HepG2 (cell line): ENCODE data around the gene TRIAP1. TPM values are rescaled to one million over a fixed set of nuclear protein-coding genes. Genes with fewer than 3 reads are reported as not detected.

ENCODE experiments used
- ARHGAP35 ChIP-seq: sonication (generic); formaldehyde crosslinking; IDR thresholded peaks from 2 replicates; pipeline ENCODE4 v1.9.0; 2022; ENCODE audit warnings: mild to moderate bottlenecking, inconsistent platforms, moderate library complexity, missing genetic modification reagents, borderline replicate concordance
- CBFB ChIP-seq: sonication (generic); formaldehyde crosslinking; IDR thresholded peaks from 2 replicates; pipeline ENCODE4 v1.4.0; 2020; ENCODE audit warnings: missing genetic modification reagents
- FOXP1 ChIP-seq, 2 experiments: fragments of 450-650 bp in 1 of 2; IDR thresholded peaks; 2 replicates each; pipeline ENCODE4 v1.6.1; 2017 to 2018; ENCODE audit warnings: antibody characterized with exemption in 1 of 2
- HES4 ChIP-seq: sonication (generic); formaldehyde crosslinking; IDR thresholded peaks from 2 replicates; pipeline ENCODE4 v1.9.0; 2021; ENCODE audit warnings: mild to moderate bottlenecking, missing genetic modification reagents, borderline replicate concordance
- KLF12 ChIP-seq: sonication (generic); formaldehyde crosslinking; IDR thresholded peaks from 2 replicates; pipeline ENCODE4 v1.4.0; 2020; ENCODE audit warnings: missing genetic modification reagents, borderline replicate concordance
- MTF2 ChIP-seq: sonication (generic); formaldehyde crosslinking; IDR thresholded peaks from 2 replicates; pipeline ENCODE4 v1.5.0; 2020; ENCODE audit warnings: missing genetic modification reagents, borderline replicate concordance
- NKX3-1 ChIP-seq: sonication (generic); formaldehyde crosslinking; IDR thresholded peaks from 2 replicates; pipeline ENCODE4 v1.5.0; 2020; ENCODE audit warnings: missing genetic modification reagents
- NR2F2 ChIP-seq: IDR thresholded peaks from 2 replicates; pipeline ENCODE4 v1.6.1; 2012; ENCODE audit warnings: low read depth, inconsistent platforms, borderline replicate concordance
- SIX1 ChIP-seq: sonication (generic); formaldehyde crosslinking; IDR thresholded peaks from 2 replicates; pipeline ENCODE4 v1.4.0; 2020; ENCODE audit warnings: missing genetic modification reagents, borderline replicate concordance
- TAF1 ChIP-seq: sonication (generic); formaldehyde crosslinking; IDR thresholded peaks from 2 replicates; pipeline ENCODE4 v1.4.0; 2020; ENCODE audit warnings: missing genetic modification reagents
- ZBTB42 ChIP-seq: sonication (generic); formaldehyde crosslinking; IDR thresholded peaks from 2 replicates; pipeline ENCODE4 v1.5.0; 2020; ENCODE audit warnings: mild to moderate bottlenecking, missing genetic modification reagents
- ZBTB43 ChIP-seq: sonication (generic); formaldehyde crosslinking; conservative IDR thresholded peaks from 2 replicates; pipeline ENCODE4 v1.4.0; 2020; ENCODE audit warnings: missing genetic modification reagents
- ZC3H13 ChIP-seq: sonication (generic); formaldehyde crosslinking; IDR thresholded peaks from 2 replicates; pipeline ENCODE4 v1.8.1; 2023; ENCODE audit warnings: mild to moderate bottlenecking, missing genetic modification reagents, moderate library complexity
- ZHX2 ChIP-seq, 2 experiments: sonication (generic) in 1 of 2; formaldehyde crosslinking in 1 of 2; IDR thresholded peaks; 2 replicates each; pipeline versions ENCODE4 v1.6.1 to v1.9.0; 2014 to 2022; ENCODE audit warnings: antibody characterized with exemption in 1 of 2, borderline replicate concordance in 1 of 2, inconsistent platforms in 1 of 2, low read depth in 1 of 2, missing genetic modification reagents in 1 of 2
- ZNF512B ChIP-seq: sonication (generic); formaldehyde crosslinking; IDR thresholded peaks from 2 replicates; pipeline ENCODE4 v1.5.1; 2020; ENCODE audit warnings: missing genetic modification reagents, mild to moderate bottlenecking, borderline replicate concordance
- ZNF576 ChIP-seq: sonication (generic); formaldehyde crosslinking; IDR thresholded peaks from 2 replicates; pipeline ENCODE4 v1.4.0; 2020; ENCODE audit warnings: mild to moderate bottlenecking, missing genetic modification reagents
- ZNF850 ChIP-seq: sonication (generic); formaldehyde crosslinking; conservative IDR thresholded peaks from 2 replicates; pipeline ENCODE4 v1.9.0; 2021; ENCODE audit warnings: mild to moderate bottlenecking, missing genetic modification reagents
- ZSCAN21 ChIP-seq: sonication (generic); formaldehyde crosslinking; IDR thresholded peaks from 2 replicates; pipeline ENCODE4 v1.8.0; 2022; ENCODE audit warnings: mild to moderate bottlenecking, missing genetic modification reagents, moderate library complexity, borderline replicate concordance
- polyA plus RNA-seq, 8 experiments: library from polyadenylated mRNA; depleted of rRNA in 3 of 8; stranded (reverse) in 7 of 8; unstranded in 1 of 8; fragments of >200 nt; fragmentation: Illumina TruSeq in 4 of 8; extraction: Trizol in 4 of 8; gene quantifications; 2 replicates each; pipeline versions ENCODE4 v1.2.1 to v1.2.3, GENCODE V29; 2011 to 2016; ENCODE audit warnings: low read depth in 4 of 8, missing spikeins in 1 of 8, mixed read lengths in 1 of 8; ENCODE audit not compliant: insufficient read depth in 1 of 8
- total RNA-seq, 5 experiments: library from RNA; depleted of rRNA; stranded (reverse); fragments of >200 nt; fragmentation: Illumina TruSeq; extraction: Trizol; gene quantifications; 2 replicates each; pipeline ENCODE4 v1.2.3, GENCODE V29; 2016; ENCODE audit warnings: low read depth in 1 of 5

The TRIAP1 gene
- total and polyA plus RNA-seq, 2 of the 13 experiments (the other 11 are each of a cell fraction or from before 2014, with no cell fraction given) = 55.0 to 117 TPM

GRCh38 chr12:120469450-120470149 is 23.4 kb upstream of the TRIAP1 start, which contains the start of gene SRSF9 (continued):
- no peak for TF ChIP-seq FOXP1 (IDR thresholded peaks at IDR 0.05)
- no peak for TF ChIP-seq FOXP1 (CRISPR knock-in tag; IDR thresholded peaks at IDR 0.05)
- no peak for TF ChIP-seq ZBTB42 (CRISPR knock-in tag)
- no peak for TF ChIP-seq NR2F2
- TF ChIP-seq ARHGAP35 (CRISPR knock-in tag) = no peak; the same call in 1 of the 2 replicates
- no peak for TF ChIP-seq ZHX2 (IDR thresholded peaks at IDR 0.05; ENCODE audit: low read depth)
- no peak for TF ChIP-seq ZHX2 (CRISPR knock-in tag; IDR thresholded peaks at IDR 0.05; ENCODE audit: borderline replicate concordance)
- TF ChIP-seq ZNF850 (CRISPR knock-in tag) = no peak
- TF ChIP-seq ZNF576 (CRISPR knock-in tag) = no peak
- no peak for TF ChIP-seq NKX3-1
- TF ChIP-seq MTF2 (CRISPR knock-in tag) = no peak
- peak; percentile 90 for TF ChIP-seq HES4 (CRISPR knock-in tag)
- no peak for TF ChIP-seq ZNF512B (CRISPR knock-in tag)
- TF ChIP-seq ZSCAN21 = no peak; the same call in 1 of the 2 replicates
- TF ChIP-seq CBFB (CRISPR knock-in tag) = no peak
- TF ChIP-seq ZC3H13 = no peak; the same call in 1 of the 2 replicates
- TF ChIP-seq TAF1 (CRISPR knock-in tag) = peak; percentile 70
- 0 out of 2 replicates have a peak, but pooled peaks have one; percentile 19 for TF ChIP-seq SIX1 (CRISPR knock-in tag)
- TF ChIP-seq KLF12 (CRISPR knock-in tag) = no peak
- TF ChIP-seq ZBTB43 (CRISPR knock-in tag) = no peak
